GM12874 (cell line): ENCODE data around the gene PTTG1IP.

ENCODE experiments used
- CTCF ChIP-seq: IDR thresholded peaks from 2 replicates; pipeline ENCODE4 v1.5.1; 2011; ENCODE audit warnings: low read depth, mild to moderate bottlenecking, control low read depth, low read length, moderate library complexity; ENCODE audit not compliant: insufficient read depth

Gene PTTG1IP

GRCh38 chr21:44855572-44855971 lies 17.9 kb downstream of the PTTG1IP start:
- no peak for TF ChIP-seq CTCF

DNA sequence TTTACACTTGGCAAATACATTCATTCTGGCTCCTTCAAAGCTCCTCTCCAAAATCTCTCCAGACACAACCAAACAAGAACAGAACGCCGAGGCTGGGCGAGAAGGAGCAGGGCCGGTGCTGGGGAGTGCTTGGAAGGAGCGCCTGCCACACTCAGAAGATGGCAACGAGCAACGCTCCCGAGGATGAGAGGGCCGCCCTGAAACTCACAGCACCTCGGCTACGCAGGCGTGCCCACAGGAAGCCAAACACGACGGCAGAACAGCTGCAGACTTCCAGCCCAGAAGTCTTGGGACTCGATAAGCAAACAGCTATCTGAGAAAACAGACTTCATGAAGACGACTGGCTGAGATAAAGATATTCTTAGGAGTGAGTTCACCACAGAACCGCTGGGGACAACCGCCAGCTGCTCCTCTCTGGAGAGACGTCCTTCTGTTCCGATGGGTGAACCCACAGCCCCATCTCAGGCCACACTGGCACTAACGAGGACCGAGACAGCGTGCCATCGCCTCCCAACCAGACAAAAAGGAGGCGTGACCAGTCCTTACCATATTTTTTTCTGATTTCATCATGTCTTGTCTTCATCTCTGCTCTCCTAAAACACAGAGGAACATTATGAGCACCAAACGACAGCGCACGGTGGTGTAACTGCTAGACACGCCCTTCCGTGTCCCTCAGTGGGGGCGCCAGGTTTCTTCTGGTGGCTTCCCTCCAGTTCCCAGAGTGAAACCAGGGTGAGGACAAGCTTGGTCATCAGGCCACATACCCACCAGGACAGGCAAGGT lies 18.6 kb downstream of the PTTG1IP start:
- TF ChIP-seq CTCF: no peak

GRCh38 chr21:44854391-44854663 lies 19.2 kb downstream of the PTTG1IP start:
- TF ChIP-seq CTCF: no peak

GRCh38 chr21:44853601-44854390 lies 19.7 kb downstream of the PTTG1IP start:
- TF ChIP-seq CTCF: no peak

DNA sequence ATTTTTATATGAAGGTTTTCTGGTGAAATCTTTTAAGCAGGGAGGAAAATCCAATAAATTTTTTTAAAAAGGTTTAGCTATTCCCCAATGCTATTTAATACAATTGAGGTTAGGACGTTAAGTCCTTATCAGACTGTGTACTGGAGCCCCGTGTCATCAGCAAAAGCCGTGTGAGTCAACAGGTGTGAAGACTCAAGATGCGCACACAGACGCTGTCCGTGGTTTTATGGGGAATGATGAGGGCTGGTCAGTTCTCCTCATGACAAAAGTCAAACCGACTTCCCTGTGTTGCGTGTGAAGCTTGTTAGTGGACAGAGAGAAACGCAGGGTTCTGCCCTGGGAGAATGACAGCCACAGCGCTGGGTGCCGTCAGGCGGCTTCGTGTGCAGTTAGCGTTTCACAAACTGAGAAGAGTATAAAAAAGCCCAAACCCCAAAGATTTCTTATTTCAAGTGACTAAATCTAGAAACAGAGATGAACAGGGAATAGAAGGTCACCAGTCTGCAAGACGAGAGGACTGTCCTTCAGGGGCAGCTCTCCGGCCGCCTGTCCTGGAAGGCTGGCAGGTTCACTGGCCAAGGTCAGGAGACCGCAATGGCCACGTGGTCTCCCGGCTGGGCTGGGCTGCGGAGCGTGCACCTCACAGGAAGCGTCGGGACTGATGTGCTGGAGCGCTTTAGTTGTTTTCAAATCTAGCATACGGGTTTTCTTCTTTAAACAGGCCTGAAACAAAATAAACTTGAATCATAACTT lies 22.4 kb downstream of the PTTG1IP start:
- TF ChIP-seq CTCF: no peak

GRCh38 chr21:44850208-44850800 lies 23.2 kb downstream of the PTTG1IP start:
- TF ChIP-seq CTCF: no peak

DNA sequence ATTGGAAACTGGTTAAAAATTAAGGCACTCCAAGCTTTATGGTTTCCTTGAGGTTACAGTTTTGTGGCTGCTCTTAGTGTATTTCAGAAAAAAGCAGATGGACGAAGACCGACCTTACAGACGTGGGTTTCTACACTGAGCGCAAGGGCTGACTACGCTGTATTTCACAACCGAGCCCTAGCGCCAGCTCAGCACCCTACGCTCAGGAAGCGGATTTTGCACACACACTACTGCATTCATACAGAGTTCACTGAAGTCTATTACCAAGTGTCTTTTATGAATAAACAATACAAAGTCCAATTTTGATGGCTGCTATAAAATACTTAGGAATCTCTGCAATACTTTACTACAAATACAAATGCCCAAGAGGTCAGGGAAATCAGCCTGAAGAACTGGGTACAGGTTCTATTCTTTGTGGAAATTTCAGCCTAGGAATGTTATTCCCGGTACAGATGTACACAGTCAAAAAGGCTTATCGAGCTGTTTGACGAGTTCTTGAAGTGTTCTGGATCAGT lies 23.8 kb downstream of the PTTG1IP start:
- TF ChIP-seq CTCF: no peak
